GM23338 (cell line): ENCODE measurements around the gene ALDH8A1. TPM values are rescaled to one million over a fixed set of nuclear protein-coding genes. Genes with fewer than 3 reads are reported as not detected.

ENCODE experiments used
- ATAC-seq: fragments of 200-7000 bp; cut with Tn5 transposase; 3 replicates; pipeline ENCODE4 v1.9.1; 2020
- DNase-seq: peaks from one replicate; pipeline ENCODE4 v3.0.0-alpha.2; 2015; ENCODE audit warnings: low spot score
- H2AFZ ChIP-seq: fragments of 200-600 bp; sonication (generic); 2 replicates; pipeline ENCODE4 v1.8.0; 2016; ENCODE audit warnings: antibody characterized with exemption, mild to moderate bottlenecking, moderate library complexity
- H3F3A ChIP-seq: fragments of 200-600 bp; sonication (generic); replicated peaks from 2 replicates; pipeline ENCODE4 v1.8.0; 2017; ENCODE audit warnings: antibody characterized with exemption, mixed run types, low read depth
- H3K27ac ChIP-seq: fragments of 200-600 bp; sonication (generic); 2 replicates; pipeline ENCODE4 v1.6.1; 2016; ENCODE audit warnings: low read depth
- H3K27me3 ChIP-seq: fragments of 200-600 bp; sonication (generic); 2 replicates; pipeline ENCODE4 v1.8.0; 2016; ENCODE audit warnings: mild to moderate bottlenecking, mixed run types, moderate library complexity; ENCODE audit not compliant: insufficient read depth
- H3K36me3 ChIP-seq: fragments of 200-600 bp; sonication (generic); 2 replicates; pipeline ENCODE4 v1.8.0; 2016; ENCODE audit warnings: mild to moderate bottlenecking; ENCODE audit not compliant: insufficient read depth
- H3K4me1 ChIP-seq: fragments of 200-600 bp; sonication (generic); 2 replicates; pipeline ENCODE4 v1.8.0; 2016; ENCODE audit warnings: mild to moderate bottlenecking, moderate library complexity; ENCODE audit not compliant: insufficient read depth
- H3K4me2 ChIP-seq: fragments of 200-600 bp; sonication (generic); 2 replicates; pipeline ENCODE4 v1.7.1; 2017; ENCODE audit warnings: mixed run types
- H3K4me3 ChIP-seq: fragments of 200-600 bp; sonication (generic); 2 replicates; pipeline ENCODE4 v1.6.1; 2016; ENCODE audit warnings: mixed run types
- H3K79me2 ChIP-seq: fragments of 200-600 bp; sonication (generic); replicated peaks from 2 replicates; pipeline ENCODE4 v1.8.0; 2017; ENCODE audit warnings: mild to moderate bottlenecking; ENCODE audit not compliant: insufficient read depth
- H3K9me2 ChIP-seq: fragments of 200-600 bp; sonication (generic); 2 replicates; pipeline ENCODE4 v1.8.0; 2017; ENCODE audit not compliant: insufficient read depth
- H4K20me1 ChIP-seq: fragments of 200-600 bp; sonication (generic); replicated peaks from 2 replicates; pipeline ENCODE4 v1.8.0; 2017; ENCODE audit warnings: mild to moderate bottlenecking; ENCODE audit not compliant: insufficient read depth
- H3K27ac Mint-ChIP-seq: 2 replicates; pipeline ENCODE4 v1.8.0; 2020; ENCODE audit warnings: inconsistent platforms, mild to moderate bottlenecking, moderate library complexity, mixed read lengths
- H3K27me3 Mint-ChIP-seq: 3 replicates; pipeline ENCODE4 v1.8.0; 2022; ENCODE audit warnings: low read depth, mild to moderate bottlenecking, moderate library complexity, mixed read lengths, inconsistent platforms; ENCODE audit not compliant: insufficient read depth, poor library complexity
- H3K36me3 Mint-ChIP-seq: 3 replicates; pipeline ENCODE4 v1.8.0; 2021; ENCODE audit warnings: low read depth, mild to moderate bottlenecking, inconsistent platforms, moderate library complexity, mixed read lengths
- H3K4me1 Mint-ChIP-seq: 3 replicates; pipeline ENCODE4 v1.8.0; 2020; ENCODE audit warnings: mild to moderate bottlenecking, inconsistent platforms, mixed read lengths
- H3K4me3 Mint-ChIP-seq: 3 replicates; pipeline ENCODE4 v1.8.0; 2021; ENCODE audit warnings: moderate library complexity, mild to moderate bottlenecking, inconsistent platforms, mixed read lengths
- H3K9me3 Mint-ChIP-seq: 3 replicates; pipeline ENCODE4 v1.8.0; 2020; ENCODE audit warnings: moderate library complexity, mild to moderate bottlenecking, inconsistent platforms, mixed read lengths
- CREB1 ChIP-seq: fragments of 250-450 bp; sonication (Bioruptor Pico); IDR thresholded peaks from 2 replicates; pipeline ENCODE4 v1.5.0; 2020; ENCODE audit warnings: low read depth, mild to moderate bottlenecking, moderate library complexity
- EZH2 ChIP-seq: fragments of 200-600 bp; sonication (generic); IDR thresholded peaks from one replicate; pipeline ENCODE4 v1.8.0; 2017; ENCODE audit warnings: antibody characterized with exemption, mild to moderate bottlenecking, low read depth; ENCODE audit not compliant: unreplicated experiment
- POLR2AphosphoS5 ChIP-seq: IDR thresholded peaks from 2 replicates; pipeline ENCODE4 v1.6.1; 2016; ENCODE audit warnings: antibody characterized with exemption, low read depth
- ZNF114 ChIP-seq: fragments of 250-450 bp; sonication (Bioruptor Pico); IDR thresholded peaks from 2 replicates; pipeline ENCODE4 v1.5.0; 2020; ENCODE audit warnings: mild to moderate bottlenecking, moderate library complexity
- ZNF331 ChIP-seq: fragments of 250-450 bp; sonication (Bioruptor Pico); IDR thresholded peaks from 2 replicates; pipeline ENCODE4 v1.5.0; 2020; ENCODE audit warnings: low read depth, mild to moderate bottlenecking, moderate library complexity
- polyA plus RNA-seq: library from polyadenylated mRNA; unstranded; fragments of >200 nt; fragmentation: Nextera tagmentation; extraction: Ambion mirVana; gene quantifications from 2 replicates; pipeline ENCODE4 v1.2.1, GENCODE V29; 2016
- total RNA-seq: library from RNA; depleted of rRNA; stranded (reverse); fragments of >200 nt; shearing (Covaris generic); gene quantifications from 2 replicates; pipeline ENCODE4 v1.2.3, GENCODE V29; 2014
- TF ChIP-seq, protein P1 (sequence below), 2 experiments: fragments of 200-600 bp in 1 of 2; sonication (generic) in 1 of 2; conservative IDR thresholded peaks; 2 replicates each; pipeline versions ENCODE4 v1.5.1 to v1.6.1; 2016 to 2017; ENCODE audit warnings: antibody characterized with exemption in 2 of 2, low read depth in 2 of 2, mild to moderate bottlenecking in 2 of 2, moderate library complexity in 1 of 2
- TF ChIP-seq, protein P2 (sequence below): IDR thresholded peaks from one replicate; pipeline ENCODE4 v1.6.1; 2018; ENCODE audit warnings: antibody characterized with exemption; ENCODE audit not compliant: unreplicated experiment
- TF ChIP-seq, protein P3 (sequence below): IDR thresholded peaks from 2 replicates; pipeline ENCODE4 v1.6.1; 2016; ENCODE audit warnings: antibody characterized with exemption
- TF ChIP-seq, protein P4 (sequence below): fragments of 250-450 bp; sonication (Bioruptor Pico); IDR thresholded peaks from 2 replicates; pipeline ENCODE4 v1.5.0; 2020; ENCODE audit warnings: mild to moderate bottlenecking, moderate library complexity

Gene ALDH8A1
- total and polyA plus RNA-seq, 2 experiments from 2014 or later = not detected

DNA sequence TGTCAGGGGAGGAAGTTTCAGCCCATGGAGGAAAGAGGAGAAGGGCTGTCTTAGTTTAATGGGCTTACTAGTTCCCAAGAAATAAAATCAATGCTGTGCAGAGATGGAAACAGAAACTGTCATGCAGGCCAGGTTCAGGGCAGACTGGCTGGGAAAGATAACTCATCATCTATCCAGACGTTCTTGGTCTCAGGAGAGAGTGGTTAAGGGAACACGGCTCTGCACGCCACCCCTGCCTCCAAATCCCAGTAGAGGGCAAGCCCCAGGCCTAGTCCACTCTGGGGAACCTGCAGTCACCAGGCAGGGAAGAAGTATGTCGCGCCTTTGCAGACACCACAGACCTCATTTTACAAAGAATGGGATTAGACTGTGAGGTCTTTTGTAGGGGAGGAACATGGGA, 12.5 kb downstream of the ALDH8A1 start:
- no peaks in the 10 kb centered on the region for H3K4me1 ChIP-seq
- no peaks in the 10 kb centered on the region for H4K20me1 ChIP-seq
- H3F3A ChIP-seq = no peaks in the 10 kb centered on the region
- no peak for DNase-seq
- ATAC-seq = no peak; the same call in 2 of the 3 replicates
- H3K36me3 ChIP-seq = no peaks in the 10 kb centered on the region
- no peak overlapping the region for H3K27ac Mint-ChIP-seq
- H3K9me3 Mint-ChIP-seq = no peaks in the 10 kb centered on the region
- H3K4me2 ChIP-seq = no peak overlapping the region
- H3K4me1 Mint-ChIP-seq = peaks cover 2% of the 10 kb centered on the region; the same call in 2 of the 3 replicates
- no peak overlapping the region for H3K4me3 ChIP-seq
- no peak overlapping the region; the same call in 1 of the 2 replicates for H2AFZ ChIP-seq
- TF ChIP-seq ZNF331 (CRISPR knock-in tag) (no peak), EZH2 (no peak), POLR2AphosphoS5 (no peak), ZNF114 (CRISPR knock-in tag) (no peak), CREB1 (CRISPR knock-in tag) (no peak)
- TF ChIP-seq, protein P1, sequence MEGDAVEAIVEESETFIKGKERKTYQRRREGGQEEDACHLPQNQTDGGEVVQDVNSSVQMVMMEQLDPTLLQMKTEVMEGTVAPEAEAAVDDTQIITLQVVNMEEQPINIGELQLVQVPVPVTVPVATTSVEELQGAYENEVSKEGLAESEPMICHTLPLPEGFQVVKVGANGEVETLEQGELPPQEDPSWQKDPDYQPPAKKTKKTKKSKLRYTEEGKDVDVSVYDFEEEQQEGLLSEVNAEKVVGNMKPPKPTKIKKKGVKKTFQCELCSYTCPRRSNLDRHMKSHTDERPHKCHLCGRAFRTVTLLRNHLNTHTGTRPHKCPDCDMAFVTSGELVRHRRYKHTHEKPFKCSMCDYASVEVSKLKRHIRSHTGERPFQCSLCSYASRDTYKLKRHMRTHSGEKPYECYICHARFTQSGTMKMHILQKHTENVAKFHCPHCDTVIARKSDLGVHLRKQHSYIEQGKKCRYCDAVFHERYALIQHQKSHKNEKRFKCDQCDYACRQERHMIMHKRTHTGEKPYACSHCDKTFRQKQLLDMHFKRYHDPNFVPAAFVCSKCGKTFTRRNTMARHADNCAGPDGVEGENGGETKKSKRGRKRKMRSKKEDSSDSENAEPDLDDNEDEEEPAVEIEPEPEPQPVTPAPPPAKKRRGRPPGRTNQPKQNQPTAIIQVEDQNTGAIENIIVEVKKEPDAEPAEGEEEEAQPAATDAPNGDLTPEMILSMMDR (conservative IDR thresholded peaks at IDR 0.05; ENCODE audit: low read depth in 2 of 2) = no peak
- TF ChIP-seq, protein P2, sequence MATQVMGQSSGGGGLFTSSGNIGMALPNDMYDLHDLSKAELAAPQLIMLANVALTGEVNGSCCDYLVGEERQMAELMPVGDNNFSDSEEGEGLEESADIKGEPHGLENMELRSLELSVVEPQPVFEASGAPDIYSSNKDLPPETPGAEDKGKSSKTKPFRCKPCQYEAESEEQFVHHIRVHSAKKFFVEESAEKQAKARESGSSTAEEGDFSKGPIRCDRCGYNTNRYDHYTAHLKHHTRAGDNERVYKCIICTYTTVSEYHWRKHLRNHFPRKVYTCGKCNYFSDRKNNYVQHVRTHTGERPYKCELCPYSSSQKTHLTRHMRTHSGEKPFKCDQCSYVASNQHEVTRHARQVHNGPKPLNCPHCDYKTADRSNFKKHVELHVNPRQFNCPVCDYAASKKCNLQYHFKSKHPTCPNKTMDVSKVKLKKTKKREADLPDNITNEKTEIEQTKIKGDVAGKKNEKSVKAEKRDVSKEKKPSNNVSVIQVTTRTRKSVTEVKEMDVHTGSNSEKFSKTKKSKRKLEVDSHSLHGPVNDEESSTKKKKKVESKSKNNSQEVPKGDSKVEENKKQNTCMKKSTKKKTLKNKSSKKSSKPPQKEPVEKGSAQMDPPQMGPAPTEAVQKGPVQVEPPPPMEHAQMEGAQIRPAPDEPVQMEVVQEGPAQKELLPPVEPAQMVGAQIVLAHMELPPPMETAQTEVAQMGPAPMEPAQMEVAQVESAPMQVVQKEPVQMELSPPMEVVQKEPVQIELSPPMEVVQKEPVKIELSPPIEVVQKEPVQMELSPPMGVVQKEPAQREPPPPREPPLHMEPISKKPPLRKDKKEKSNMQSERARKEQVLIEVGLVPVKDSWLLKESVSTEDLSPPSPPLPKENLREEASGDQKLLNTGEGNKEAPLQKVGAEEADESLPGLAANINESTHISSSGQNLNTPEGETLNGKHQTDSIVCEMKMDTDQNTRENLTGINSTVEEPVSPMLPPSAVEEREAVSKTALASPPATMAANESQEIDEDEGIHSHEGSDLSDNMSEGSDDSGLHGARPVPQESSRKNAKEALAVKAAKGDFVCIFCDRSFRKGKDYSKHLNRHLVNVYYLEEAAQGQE = no peak
- TF ChIP-seq, protein P3, sequence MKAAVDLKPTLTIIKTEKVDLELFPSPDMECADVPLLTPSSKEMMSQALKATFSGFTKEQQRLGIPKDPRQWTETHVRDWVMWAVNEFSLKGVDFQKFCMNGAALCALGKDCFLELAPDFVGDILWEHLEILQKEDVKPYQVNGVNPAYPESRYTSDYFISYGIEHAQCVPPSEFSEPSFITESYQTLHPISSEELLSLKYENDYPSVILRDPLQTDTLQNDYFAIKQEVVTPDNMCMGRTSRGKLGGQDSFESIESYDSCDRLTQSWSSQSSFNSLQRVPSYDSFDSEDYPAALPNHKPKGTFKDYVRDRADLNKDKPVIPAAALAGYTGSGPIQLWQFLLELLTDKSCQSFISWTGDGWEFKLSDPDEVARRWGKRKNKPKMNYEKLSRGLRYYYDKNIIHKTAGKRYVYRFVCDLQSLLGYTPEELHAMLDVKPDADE = no peak
- TF ChIP-seq, protein P4, sequence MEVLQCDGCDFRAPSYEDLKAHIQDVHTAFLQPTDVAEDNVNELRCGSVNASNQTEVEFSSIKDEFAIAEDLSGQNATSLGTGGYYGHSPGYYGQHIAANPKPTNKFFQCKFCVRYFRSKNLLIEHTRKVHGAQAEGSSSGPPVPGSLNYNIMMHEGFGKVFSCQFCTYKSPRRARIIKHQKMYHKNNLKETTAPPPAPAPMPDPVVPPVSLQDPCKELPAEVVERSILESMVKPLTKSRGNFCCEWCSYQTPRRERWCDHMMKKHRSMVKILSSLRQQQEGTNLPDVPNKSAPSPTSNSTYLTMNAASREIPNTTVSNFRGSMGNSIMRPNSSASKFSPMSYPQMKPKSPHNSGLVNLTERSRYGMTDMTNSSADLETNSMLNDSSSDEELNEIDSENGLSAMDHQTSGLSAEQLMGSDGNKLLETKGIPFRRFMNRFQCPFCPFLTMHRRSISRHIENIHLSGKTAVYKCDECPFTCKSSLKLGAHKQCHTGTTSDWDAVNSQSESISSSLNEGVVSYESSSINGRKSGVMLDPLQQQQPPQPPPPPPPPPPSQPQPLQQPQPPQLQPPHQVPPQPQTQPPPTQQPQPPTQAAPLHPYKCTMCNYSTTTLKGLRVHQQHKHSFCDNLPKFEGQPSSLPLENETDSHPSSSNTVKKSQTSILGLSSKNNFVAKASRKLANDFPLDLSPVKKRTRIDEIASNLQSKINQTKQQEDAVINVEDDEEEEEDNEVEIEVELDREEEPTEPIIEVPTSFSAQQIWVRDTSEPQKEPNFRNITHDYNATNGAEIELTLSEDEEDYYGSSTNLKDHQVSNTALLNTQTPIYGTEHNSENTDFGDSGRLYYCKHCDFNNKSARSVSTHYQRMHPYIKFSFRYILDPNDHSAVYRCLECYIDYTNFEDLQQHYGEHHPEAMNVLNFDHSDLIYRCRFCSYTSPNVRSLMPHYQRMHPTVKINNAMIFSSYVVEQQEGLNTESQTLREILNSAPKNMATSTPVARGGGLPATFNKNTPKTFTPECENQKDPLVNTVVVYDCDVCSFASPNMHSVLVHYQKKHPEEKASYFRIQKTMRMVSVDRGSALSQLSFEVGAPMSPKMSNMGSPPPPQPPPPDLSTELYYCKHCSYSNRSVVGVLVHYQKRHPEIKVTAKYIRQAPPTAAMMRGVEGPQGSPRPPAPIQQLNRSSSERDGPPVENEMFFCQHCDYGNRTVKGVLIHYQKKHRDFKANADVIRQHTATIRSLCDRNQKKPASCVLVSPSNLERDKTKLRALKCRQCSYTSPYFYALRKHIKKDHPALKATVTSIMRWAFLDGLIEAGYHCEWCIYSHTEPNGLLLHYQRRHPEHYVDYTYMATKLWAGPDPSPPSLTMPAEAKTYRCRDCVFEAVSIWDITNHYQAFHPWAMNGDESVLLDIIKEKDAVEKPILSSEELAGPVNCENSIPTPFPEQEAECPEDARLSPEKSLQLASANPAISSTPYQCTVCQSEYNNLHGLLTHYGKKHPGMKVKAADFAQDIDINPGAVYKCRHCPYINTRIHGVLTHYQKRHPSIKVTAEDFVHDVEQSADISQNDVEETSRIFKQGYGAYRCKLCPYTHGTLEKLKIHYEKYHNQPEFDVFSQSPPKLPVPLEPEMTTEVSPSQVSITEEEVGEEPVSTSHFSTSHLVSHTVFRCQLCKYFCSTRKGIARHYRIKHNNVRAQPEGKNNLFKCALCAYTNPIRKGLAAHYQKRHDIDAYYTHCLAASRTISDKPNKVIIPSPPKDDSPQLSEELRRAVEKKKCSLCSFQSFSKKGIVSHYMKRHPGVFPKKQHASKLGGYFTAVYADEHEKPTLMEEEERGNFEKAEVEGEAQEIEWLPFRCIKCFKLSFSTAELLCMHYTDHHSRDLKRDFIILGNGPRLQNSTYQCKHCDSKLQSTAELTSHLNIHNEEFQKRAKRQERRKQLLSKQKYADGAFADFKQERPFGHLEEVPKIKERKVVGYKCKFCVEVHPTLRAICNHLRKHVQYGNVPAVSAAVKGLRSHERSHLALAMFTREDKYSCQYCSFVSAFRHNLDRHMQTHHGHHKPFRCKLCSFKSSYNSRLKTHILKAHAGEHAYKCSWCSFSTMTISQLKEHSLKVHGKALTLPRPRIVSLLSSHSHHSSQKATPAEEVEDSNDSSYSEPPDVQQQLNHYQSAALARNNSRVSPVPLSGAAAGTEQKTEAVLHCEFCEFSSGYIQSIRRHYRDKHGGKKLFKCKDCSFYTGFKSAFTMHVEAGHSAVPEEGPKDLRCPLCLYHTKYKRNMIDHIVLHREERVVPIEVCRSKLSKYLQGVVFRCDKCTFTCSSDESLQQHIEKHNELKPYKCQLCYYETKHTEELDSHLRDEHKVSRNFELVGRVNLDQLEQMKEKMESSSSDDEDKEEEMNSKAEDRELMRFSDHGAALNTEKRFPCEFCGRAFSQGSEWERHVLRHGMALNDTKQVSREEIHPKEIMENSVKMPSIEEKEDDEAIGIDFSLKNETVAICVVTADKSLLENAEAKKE (CRISPR knock-in tag) = no peak
- H3K27me3 ChIP-seq = no peaks in the 10 kb centered on the region
- peaks cover 2% of the 10 kb centered on the region for H3K27me3 Mint-ChIP-seq
- H3K4me3 Mint-ChIP-seq = no peak overlapping the region
- no peaks in the 10 kb centered on the region for H3K79me2 ChIP-seq
- H3K36me3 Mint-ChIP-seq = no peaks in the 10 kb centered on the region
- H3K9me2 ChIP-seq = 0 out of 2 replicates have a peak, but pooled peaks cover 6% of the 10 kb centered on the region
- no peak overlapping the region for H3K27ac ChIP-seq
